Activated CD4-positive, alpha-beta T cell treated with anti-CD3 and anti-CD28 coated beads, Interleukin-2, amount 50 U/mL, for 16 hours (primary cell): ENCODE measurements around the gene DBNL.

Experiments used
- DNase-seq: peaks from one replicate; pipeline ENCODE4 v3.0.0-alpha.2; 2020

The DBNL gene

GRCh38 chr7:44045226-44046014, 918 bp downstream of the DBNL start:
- DNase-seq = no peak

GRCh38 chr7:44046321-44047061, 2.0 kb downstream of the DBNL start:
- DNase-seq = peak; percentile 69

- no peak for DNase-seq
These were observed 3.7 kb downstream of the DBNL start for GRCh38 chr7:44048031-44048795.

GRCh38 chr7:44050121-44050914, 5.8 kb downstream of the DBNL start:
- DNase-seq = no peak

GRCh38 chr7:44050915-44051560, 6.5 kb downstream of the DBNL start:
- no peak for DNase-seq

- DNase-seq = no peak
These were observed 7.2 kb downstream of the DBNL start for GRCh38 chr7:44051611-44052220.

- DNase-seq = no peak
These were observed 8.4 kb downstream of the DBNL start for GRCh38 chr7:44052771-44053365.

- DNase-seq = no peak
These were observed 12.2 kb downstream of the DBNL start for GRCh38 chr7:44056681-44057080.

- no peak for DNase-seq
These were observed 12.8 kb downstream of the DBNL start for GRCh38 chr7:44057181-44057848.

GRCh38 chr7:44057849-44058758, 13.6 kb downstream of the DBNL start:
- no peak for DNase-seq

- no peak for DNase-seq
These were observed 14.3 kb downstream of the DBNL start for GRCh38 chr7:44058759-44059218.

- no peak for DNase-seq
These were observed 15.0 kb downstream of the DBNL start for GRCh38 chr7:44059219-44060090.

- no peak for DNase-seq
These were observed 15.8 kb downstream of the DBNL start for GRCh38 chr7:44060091-44060947.

- DNase-seq = no peak
These were observed 16.6 kb downstream of the DBNL start for GRCh38 chr7:44060948-44061644.

- DNase-seq = no peak
These were observed 17.2 kb downstream of the DBNL start for GRCh38 chr7:44061645-44062179.

- no peak for DNase-seq
These were observed 17.8 kb downstream of the DBNL start for GRCh38 chr7:44062180-44062902.
